Sigmoid colon (tissue), 3 donors: ENCODE measurements around the gene ALKBH6.
A peak's percentile ranks its signal among the peaks of the same experiment; 100 is the strongest.

Source experiments
- CTCF ChIP-seq, 4 experiments: fragments of 450-650 bp in 3 of 4; fragments of 200-600 bp in 1 of 4; IDR thresholded peaks; one replicate each; pipeline ENCODE4 v1.5.1; 2016 to 2019; ENCODE audit warnings: antibody characterized with exemption in 4 of 4, mild to moderate bottlenecking in 3 of 4, moderate library complexity in 2 of 4
- POLR2A ChIP-seq, 2 donors: fragments of 450-650 bp; IDR thresholded peaks; one replicate each; pipeline ENCODE4 v1.6.1; 2016; ENCODE audit warnings: antibody characterized with exemption in 2 of 2, mild to moderate bottlenecking in 2 of 2, moderate library complexity in 2 of 2

DNA sequence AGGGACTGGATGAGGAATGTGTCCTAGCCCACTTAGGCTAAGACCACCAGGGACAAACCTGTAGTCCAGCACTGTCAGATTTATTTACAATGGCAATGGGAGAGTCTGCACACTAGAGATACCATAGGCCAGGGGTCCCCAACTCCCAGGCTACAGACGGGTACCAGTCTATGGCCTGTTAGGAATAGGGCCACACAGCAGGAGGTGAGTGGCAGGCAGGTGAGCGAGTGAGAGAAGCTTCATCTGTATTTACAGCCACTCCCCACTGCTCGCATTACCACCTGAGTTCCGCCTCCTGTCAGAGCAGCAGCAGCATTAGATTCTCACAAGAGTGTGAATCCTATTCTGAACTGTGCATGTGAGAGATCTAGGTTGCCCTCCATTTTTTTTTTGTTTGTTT is 37.6 kb upstream of the ALKBH6 start:
- TF ChIP-seq POLR2A (IDR thresholded peaks at IDR 0.05) (no peak), CTCF (IDR thresholded peaks at IDR 0.05) (peak in 1 of 4 experiments; percentile 6)
